ENCODE measurements around the gene DHH. TPM values are rescaled to one million over a fixed set of nuclear protein-coding genes. Genes with fewer than 3 reads are reported as not detected.

Gene DHH
- total and polyA plus RNA-seq, 9 of the 15 experiments (the other 6 are each of a cell fraction or from before 2014, with no cell fraction given): 0.07 to 2.6 (median 0.54) TPM

DNA sequence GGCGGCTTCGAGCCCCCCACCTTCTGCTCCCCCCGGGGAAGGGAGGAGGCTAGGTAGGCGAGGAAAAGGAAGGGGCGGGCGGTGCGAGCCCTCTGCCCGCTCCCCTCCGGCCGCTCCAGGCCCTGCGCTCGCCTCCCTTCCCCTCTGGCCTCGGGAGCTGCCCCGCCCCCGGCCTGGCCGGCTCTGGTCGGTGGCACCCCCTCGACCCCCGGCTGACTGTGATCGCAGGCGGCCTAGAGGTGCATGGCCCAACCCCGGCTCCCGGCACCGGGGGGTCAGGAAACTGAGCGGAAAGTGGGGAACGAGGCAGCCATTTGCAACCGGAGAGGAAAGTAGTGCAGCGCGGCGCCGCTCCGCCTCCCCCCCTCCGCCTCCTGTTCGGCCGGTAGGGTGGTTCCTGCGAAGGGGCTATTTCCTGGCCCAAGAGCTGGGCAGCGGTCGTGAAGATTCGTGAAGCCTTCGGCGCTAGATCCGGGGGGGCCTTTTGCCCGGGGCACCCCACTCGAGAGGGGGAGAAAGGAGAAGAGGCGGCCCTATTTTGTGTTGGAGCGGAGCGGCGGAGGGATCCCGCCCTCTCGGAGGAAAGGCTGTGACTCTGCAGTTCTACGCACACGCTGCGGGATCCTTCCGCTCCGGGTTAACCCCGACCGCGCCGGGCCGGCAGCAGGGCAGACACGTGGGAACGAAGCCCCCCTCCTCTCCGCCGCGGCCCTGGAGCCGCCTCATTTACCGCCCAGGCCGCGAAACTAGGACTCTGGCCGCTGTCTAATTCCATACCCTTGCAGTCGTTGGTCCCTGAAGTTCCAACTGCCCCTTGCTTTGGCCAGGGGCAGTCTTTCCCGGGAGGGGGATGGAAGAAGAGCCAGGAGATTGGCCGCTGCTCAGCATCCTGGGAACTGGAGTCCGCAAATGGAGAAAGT lies 34.1 kb downstream of the DHH start, which contains the start of gene KMT2D (continued):
- TF ChIP-seq ELF2 (CRISPR knock-in tag; IDR thresholded peaks at IDR 0.05) (peak; percentile 79; the same call in 1 of the 2 replicates), TCF3 (CRISPR knock-in tag; IDR thresholded peaks at IDR 0.05) (peak; percentile 38; the same call in 1 of the 2 replicates), JUNB (CRISPR knock-in tag; conservative IDR thresholded peaks at IDR 0.05) (no peak), CC2D1A (IDR thresholded peaks at IDR 0.05) (no peak), LARP7 (IDR thresholded peaks at IDR 0.05) (no peak; the same call in 1 of the 2 replicates), NR2C2 (CRISPR knock-in tag; IDR thresholded peaks at IDR 0.05) (peak; percentile 84; the same call in 1 of the 2 replicates), NR2C2 (tag; IDR thresholded peaks at IDR 0.05) (peak; percentile 89), ZNF57 (CRISPR knock-in tag; IDR thresholded peaks at IDR 0.05) (0 out of 2 replicates have a peak, but pooled peaks have one; percentile 4), ZKSCAN1 (IDR thresholded peaks at IDR 0.05; ENCODE audit: low read depth, low read length) (peak; percentile 62), KDM2B (CRISPR knock-in tag; IDR thresholded peaks at IDR 0.05) (no peak; the same call in 1 of the 2 replicates), ZNF436 (CRISPR knock-in tag; IDR thresholded peaks at IDR 0.05) (no peak), YBX1 (IDR thresholded peaks at IDR 0.05) (no peak), ATF7 (IDR thresholded peaks at IDR 0.05) (peak; percentile 84), MEF2D (tag; conservative IDR thresholded peaks at IDR 0.05; ENCODE audit: low read depth) (peak; percentile 61; the same call in 1 of the 2 replicates), OTX1 (CRISPR knock-in tag; IDR thresholded peaks at IDR 0.05) (no peak), TAF1 (IDR thresholded peaks at IDR 0.05; ENCODE audit: control insufficient read depth, extremely low read depth, insufficient read depth, low read length, severe bottlenecking) (peak; percentile 97), CBX5 (IDR thresholded peaks at IDR 0.05; ENCODE audit: borderline replicate concordance, low read depth) (no peak), HNRNPUL1 (IDR thresholded peaks at IDR 0.05; ENCODE audit: low read length) (no peak), MAZ (CRISPR knock-in tag; conservative IDR thresholded peaks at IDR 0.05 in 1 of 2, IDR thresholded peaks at IDR 0.05 in 1 of 2) (peak; percentile 98 to 99), ZNF354B (CRISPR knock-in tag; IDR thresholded peaks at IDR 0.05) (no peak), E2F3 (CRISPR knock-in tag; IDR thresholded peaks at IDR 0.05) (no peak; the same call in 1 of the 2 replicates)
- TF ChIP-seq, protein P1, sequence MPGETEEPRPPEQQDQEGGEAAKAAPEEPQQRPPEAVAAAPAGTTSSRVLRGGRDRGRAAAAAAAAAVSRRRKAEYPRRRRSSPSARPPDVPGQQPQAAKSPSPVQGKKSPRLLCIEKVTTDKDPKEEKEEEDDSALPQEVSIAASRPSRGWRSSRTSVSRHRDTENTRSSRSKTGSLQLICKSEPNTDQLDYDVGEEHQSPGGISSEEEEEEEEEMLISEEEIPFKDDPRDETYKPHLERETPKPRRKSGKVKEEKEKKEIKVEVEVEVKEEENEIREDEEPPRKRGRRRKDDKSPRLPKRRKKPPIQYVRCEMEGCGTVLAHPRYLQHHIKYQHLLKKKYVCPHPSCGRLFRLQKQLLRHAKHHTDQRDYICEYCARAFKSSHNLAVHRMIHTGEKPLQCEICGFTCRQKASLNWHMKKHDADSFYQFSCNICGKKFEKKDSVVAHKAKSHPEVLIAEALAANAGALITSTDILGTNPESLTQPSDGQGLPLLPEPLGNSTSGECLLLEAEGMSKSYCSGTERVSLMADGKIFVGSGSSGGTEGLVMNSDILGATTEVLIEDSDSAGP (CRISPR knock-in tag; IDR thresholded peaks at IDR 0.05): peak; percentile 71; the same call in 1 of the 2 replicates
- TF ChIP-seq, protein P2, sequence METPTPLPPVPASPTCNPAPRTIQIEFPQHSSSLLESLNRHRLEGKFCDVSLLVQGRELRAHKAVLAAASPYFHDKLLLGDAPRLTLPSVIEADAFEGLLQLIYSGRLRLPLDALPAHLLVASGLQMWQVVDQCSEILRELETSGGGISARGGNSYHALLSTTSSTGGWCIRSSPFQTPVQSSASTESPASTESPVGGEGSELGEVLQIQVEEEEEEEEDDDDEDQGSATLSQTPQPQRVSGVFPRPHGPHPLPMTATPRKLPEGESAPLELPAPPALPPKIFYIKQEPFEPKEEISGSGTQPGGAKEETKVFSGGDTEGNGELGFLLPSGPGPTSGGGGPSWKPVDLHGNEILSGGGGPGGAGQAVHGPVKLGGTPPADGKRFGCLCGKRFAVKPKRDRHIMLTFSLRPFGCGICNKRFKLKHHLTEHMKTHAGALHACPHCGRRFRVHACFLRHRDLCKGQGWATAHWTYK (CRISPR knock-in tag; IDR thresholded peaks at IDR 0.05): 0 out of 2 replicates have a peak, but pooled peaks have one; percentile 23
- TF ChIP-seq, protein P3, sequence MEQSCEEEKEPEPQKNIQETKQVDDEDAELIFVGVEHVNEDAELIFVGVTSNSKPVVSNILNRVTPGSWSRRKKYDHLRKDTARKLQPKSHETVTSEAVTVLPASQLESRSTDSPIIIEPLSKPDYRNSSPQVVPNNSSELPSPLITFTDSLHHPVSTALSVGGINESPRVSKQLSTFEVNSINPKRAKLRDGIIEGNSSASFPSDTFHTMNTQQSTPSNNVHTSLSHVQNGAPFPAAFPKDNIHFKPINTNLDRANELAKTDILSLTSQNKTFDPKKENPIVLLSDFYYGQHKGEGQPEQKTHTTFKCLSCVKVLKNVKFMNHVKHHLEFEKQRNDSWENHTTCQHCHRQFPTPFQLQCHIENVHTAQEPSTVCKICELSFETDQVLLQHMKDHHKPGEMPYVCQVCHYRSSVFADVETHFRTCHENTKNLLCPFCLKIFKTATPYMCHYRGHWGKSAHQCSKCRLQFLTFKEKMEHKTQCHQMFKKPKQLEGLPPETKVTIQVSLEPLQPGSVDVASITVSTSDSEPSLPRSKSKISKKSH (CRISPR knock-in tag; IDR thresholded peaks at IDR 0.05): no peak
- TF ChIP-seq, protein P4, sequence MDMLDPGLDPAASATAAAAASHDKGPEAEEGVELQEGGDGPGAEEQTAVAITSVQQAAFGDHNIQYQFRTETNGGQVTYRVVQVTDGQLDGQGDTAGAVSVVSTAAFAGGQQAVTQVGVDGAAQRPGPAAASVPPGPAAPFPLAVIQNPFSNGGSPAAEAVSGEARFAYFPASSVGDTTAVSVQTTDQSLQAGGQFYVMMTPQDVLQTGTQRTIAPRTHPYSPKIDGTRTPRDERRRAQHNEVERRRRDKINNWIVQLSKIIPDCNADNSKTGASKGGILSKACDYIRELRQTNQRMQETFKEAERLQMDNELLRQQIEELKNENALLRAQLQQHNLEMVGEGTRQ (CRISPR knock-in tag; IDR thresholded peaks at IDR 0.05): peak; percentile 65
